GM21737 (cell line): ENCODE data around the gene SKA1.

Experiments
- ATAC-seq: cut with Tn5 transposase; IDR thresholded peaks from one replicate; pipeline ENCODE4 v1.9.1; 2021; ENCODE audit warnings: mild to moderate bottlenecking, moderate library complexity; ENCODE audit not compliant: unreplicated experiment

Gene SKA1

GRCh38 chr18:50374753-50375391 is at the start of gene SKA1:
Gene SKA1, plus strand, starts transcription at chr18:50375046. Its CDS starts 785 bp downstream, at chr18:50375831.
- peak; percentile 96 for ATAC-seq

- ATAC-seq, result no peak
Observed at GRCh38 chr18:50327983-50328382, 46.9 kb upstream of the SKA1 start.

- ATAC-seq, result no peak
Observed at GRCh38 chr18:50330176-50330575, 44.7 kb upstream of the SKA1 start.

GRCh38 chr18:50331691-50332090 is 43.2 kb upstream of the SKA1 start:
- no peak for ATAC-seq

GRCh38 chr18:50334546-50335152 is 40.2 kb upstream of the SKA1 start:
- ATAC-seq, result peak; percentile 81

- no peak for ATAC-seq
Observed at GRCh38 chr18:50338122-50338521, 36.7 kb upstream of the SKA1 start.

GRCh38 chr18:50338715-50339114 is 36.1 kb upstream of the SKA1 start:
- no peak for ATAC-seq

GRCh38 chr18:50340078-50340477 is 34.8 kb upstream of the SKA1 start:
- no peak for ATAC-seq

- no peak for ATAC-seq
Observed at GRCh38 chr18:50341443-50341842, 33.4 kb upstream of the SKA1 start.

GRCh38 chr18:50350699-50351098 is 24.1 kb upstream of the SKA1 start:
- ATAC-seq, result no peak

GRCh38 chr18:50356036-50356945 is 18.6 kb upstream of the SKA1 start:
- peak; percentile 77 for ATAC-seq

- no peak for ATAC-seq
Observed at GRCh38 chr18:50358844-50359243, 16.0 kb upstream of the SKA1 start.

GRCh38 chr18:50359806-50360205 is 15.0 kb upstream of the SKA1 start:
- ATAC-seq, result no peak

- no peak for ATAC-seq
Observed at GRCh38 chr18:50360611-50361010, 14.2 kb upstream of the SKA1 start.

- ATAC-seq, result no peak
Observed at GRCh38 chr18:50369672-50370071, 5.2 kb upstream of the SKA1 start.

- no peak for ATAC-seq
Observed at GRCh38 chr18:50372743-50373142, 2.1 kb upstream of the SKA1 start.

GRCh38 chr18:50373561-50374219 is 1.2 kb upstream of the SKA1 start:
- ATAC-seq, result no peak

GRCh38 chr18:50374220-50374752 is 560 bp upstream of the SKA1 start:
- ATAC-seq, result no peak

GRCh38 chr18:50377061-50377798 is 2.4 kb downstream of the SKA1 start:
- ATAC-seq, result no peak

- no peak for ATAC-seq
Observed at GRCh38 chr18:50388988-50389387, 14.1 kb downstream of the SKA1 start.
